BLaER1 treated with 17β-estradiol and CSF1 and Interleukin-3, amounts not matched to agents 10 nM and 100 nM (cell line): Measurements from ENCODE around the gene COPZ2.
"Not testable (repeated sequence)": the region's sequence is repeated elsewhere in the genome, so short reads cannot be mapped to it uniquely, and the experiment has no call there.

ENCODE experiments used
- H3K27ac ChIP-seq, 11 experiments: shearing (Covaris generic); formaldehyde crosslinking; 2 replicates each; pipeline ENCODE4 v1.8.1; 2022
- H3K27me3 ChIP-seq, 11 experiments: shearing (Covaris generic); formaldehyde crosslinking; 2 replicates each; pipeline ENCODE4 v1.8.1; 2022
- H3K36me3 ChIP-seq, 11 experiments: shearing (Covaris generic); formaldehyde crosslinking; 2 replicates each; pipeline ENCODE4 v1.8.1; 2022
- H3K4me1 ChIP-seq, 10 experiments: shearing (Covaris generic); formaldehyde crosslinking; 2 replicates each; pipeline ENCODE4 v1.8.1; 2022
- H3K4me2 ChIP-seq, 11 experiments: shearing (Covaris generic); formaldehyde crosslinking; 2 replicates each; pipeline ENCODE4 v1.8.1; 2022
- H3K4me3 ChIP-seq, 10 experiments: shearing (Covaris generic); formaldehyde crosslinking; 2 replicates each; pipeline ENCODE4 v1.8.1; 2022
- H3K9ac ChIP-seq, 11 experiments: shearing (Covaris generic); formaldehyde crosslinking; 2 replicates each; pipeline ENCODE4 v1.8.1; 2022
- H3K9me3 ChIP-seq, 11 experiments: shearing (Covaris generic); formaldehyde crosslinking; replicated peaks in 1 of 11; 2 replicates each; pipeline ENCODE4 v1.8.1; 2022
- H4K20me1 ChIP-seq, 11 experiments: shearing (Covaris generic); formaldehyde crosslinking; 2 replicates each; pipeline ENCODE4 v1.8.1; 2022
- Cebpa-rat ChIP-seq, 11 experiments: shearing (Covaris generic); IDR thresholded peaks; 2 replicates each; pipeline ENCODE4 v1.8.1; 2022

The COPZ2 gene

GRCh38 chr17:48037036-48037837, at the start of gene COPZ2:
TSS of gene COPZ2 (minus strand) at chr17:48037797. CDS start at chr17:48037777, 20 bp downstream.
- H3K36me3 ChIP-seq: no peaks in the 10 kb centered on the region
- peak within 1 kb of the TSS; percentile 34 to 68 (median 54) for H3K4me3 ChIP-seq
- peaks cover 0 to 24% (median 12%) of the 10 kb centered on the region in 11 experiments; a peak in 11 of 22 replicates for H4K20me1 ChIP-seq
- H3K27ac ChIP-seq: no peak within 1 kb of the TSS; a peak in 1 of 22 replicates
- no peaks in the 10 kb centered on the region for H3K9me3 ChIP-seq
- H3K27me3 ChIP-seq: peaks cover 55 to 89% (median 81%) of the 10 kb centered on the region in 11 experiments
- TF ChIP-seq Cebpa-rat (IDR thresholded peaks at IDR 0.05): no peak
- peak within 1 kb of the TSS in 7 of 11 experiments; percentile 40 to 76 (median 60); a peak in 12 of 22 replicates for H3K9ac ChIP-seq
- H3K4me1 ChIP-seq: peaks cover 0 to 10% (median 8%) of the 10 kb centered on the region in 10 experiments; a peak in 16 of 20 replicates
- peak within 1 kb of the TSS; percentile 65 to 97 (median 82) for H3K4me2 ChIP-seq

GRCh38 chr17:48084932-48085331, 47.3 kb upstream of the COPZ2 start:
- no peak overlapping the region for H3K4me2 ChIP-seq

DNA sequence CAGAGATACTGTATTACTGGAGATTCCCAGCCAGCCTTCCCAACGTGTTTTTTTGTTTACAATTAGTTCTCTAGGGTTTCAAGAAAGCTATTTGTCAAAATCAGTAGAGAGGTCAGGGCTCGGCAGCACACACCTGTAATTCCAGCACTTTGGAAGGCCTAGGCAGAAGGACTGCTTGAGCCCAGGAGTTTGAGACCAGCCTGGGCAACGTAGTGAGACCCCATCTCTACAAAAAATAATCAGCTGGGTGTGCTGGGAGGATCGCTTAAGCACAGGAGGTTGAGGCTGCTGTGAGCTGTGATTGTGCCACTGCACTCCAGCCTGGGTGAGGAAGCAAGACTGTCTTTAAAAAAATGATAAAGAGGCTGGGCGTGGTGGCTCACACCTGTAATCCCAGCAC, 44.3 kb upstream of the COPZ2 start:
- peaks cover 56 to 100% (median 94%) of the 10 kb centered on the region in 11 experiments; a peak in 21 of 22 replicates for H4K20me1 ChIP-seq
- peaks cover 4 to 13% (median 12%) of the 10 kb centered on the region in 10 experiments; a peak in 16 of 20 replicates for H3K4me1 ChIP-seq
- no peak overlapping the region for H3K4me3 ChIP-seq
- no peak overlapping the region for H3K9ac ChIP-seq
- H3K4me2 ChIP-seq: no peak overlapping the region
- no peak for TF ChIP-seq Cebpa-rat (IDR thresholded peaks at IDR 0.05)
- no peaks in the 10 kb centered on the region for H3K9me3 ChIP-seq
- H3K36me3 ChIP-seq: peaks cover under 1 to 36% (median 18%) of the 10 kb centered on the region in 11 experiments; a peak in 20 of 22 replicates
- H3K27me3 ChIP-seq: no peaks in the 10 kb centered on the region
- H3K27ac ChIP-seq: no peak overlapping the region

More at GRCh38 chr17:48084932-48085331, 47.3 kb upstream of the COPZ2 start:
- no peak for TF ChIP-seq Cebpa-rat (IDR thresholded peaks at IDR 0.05)
- Histone ChIP-seq H3K9me3 (no peaks in the 10 kb centered on the region), H3K4me3 (no peak overlapping the region), H3K27me3 (no peaks in the 10 kb centered on the region), H3K9ac (peak overlapping the region in 1 of 11 experiments; percentile 31; a peak in 1 of 22 replicates), H3K27ac (no peak overlapping the region), H4K20me1 (peaks cover 66 to 100% (median 93%) of the 10 kb centered on the region in 11 experiments; a peak in 21 of 22 replicates), H3K4me1 (peaks cover 0 to 13% (median 12%) of the 10 kb centered on the region in 10 experiments; a peak in 15 of 20 replicates), H3K36me3 (peaks cover 5 to 25% (median 17%) of the 10 kb centered on the region in 11 experiments; a peak in 14 of 22 replicates)

DNA sequence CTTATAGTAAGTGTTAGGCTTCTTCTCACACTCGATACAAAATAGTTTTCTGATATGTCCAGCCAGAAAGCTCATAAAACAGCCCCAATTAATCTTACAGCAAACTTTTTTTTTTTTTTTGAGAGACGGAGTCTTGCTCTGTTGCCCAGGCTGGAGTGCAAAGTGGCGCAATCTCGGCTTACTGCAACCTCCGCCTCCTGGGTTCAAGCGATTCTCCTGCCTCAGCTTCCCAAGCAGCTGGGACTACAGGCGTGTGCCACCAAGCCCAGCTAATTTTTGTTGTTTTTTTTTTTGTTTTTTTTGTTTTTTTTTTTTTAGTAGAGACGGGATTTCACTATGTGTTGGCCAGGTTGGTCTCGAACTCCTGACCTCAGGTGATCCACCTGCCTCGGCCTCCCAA, 39.6 kb upstream of the COPZ2 start:
- H3K27ac ChIP-seq, H3K4me2 ChIP-seq, H3K9ac ChIP-seq, H3K4me1 ChIP-seq, H3K9me3 ChIP-seq, H3K4me3 ChIP-seq, H3K27me3 ChIP-seq: not testable (repeated sequence)
- Histone ChIP-seq H3K36me3 (peaks cover 38 to 72% (median 56%) of the 10 kb centered on the region in 11 experiments), H4K20me1 (peaks cover 31 to 95% (median 72%) of the 10 kb centered on the region in 11 experiments; a peak in 21 of 22 replicates)

GRCh38 chr17:48074322-48075081, 36.9 kb upstream of the COPZ2 start:
- H3K27me3 ChIP-seq: no peaks in the 10 kb centered on the region
- no peak overlapping the region for H3K4me3 ChIP-seq
- peaks cover 9 to 76% (median 58%) of the 10 kb centered on the region in 11 experiments; a peak in 20 of 22 replicates for H4K20me1 ChIP-seq
- H3K4me2 ChIP-seq: no peak overlapping the region
- H3K9ac ChIP-seq: no peak overlapping the region
- no peak overlapping the region for H3K27ac ChIP-seq
- no peaks in the 10 kb centered on the region for H3K9me3 ChIP-seq
- peaks cover 0 to 5% (median 0%) of the 10 kb centered on the region in 10 experiments; a peak in 3 of 20 replicates for H3K4me1 ChIP-seq
- peaks cover 60 to 94% (median 81%) of the 10 kb centered on the region in 11 experiments for H3K36me3 ChIP-seq
- TF ChIP-seq Cebpa-rat (IDR thresholded peaks at IDR 0.05): no peak

- H3K27me3 ChIP-seq, H3K4me2 ChIP-seq, H3K4me1 ChIP-seq, H3K9me3 ChIP-seq, H3K9ac ChIP-seq, H3K4me3 ChIP-seq, H3K27ac ChIP-seq: not testable (repeated sequence)
- H4K20me1 ChIP-seq: peaks cover under 1 to 71% (median 49%) of the 10 kb centered on the region in 11 experiments; a peak in 19 of 22 replicates
- H3K36me3 ChIP-seq: peaks cover 69 to 94% (median 86%) of the 10 kb centered on the region in 11 experiments
These were observed 36.0 kb upstream of the COPZ2 start for GRCh38 chr17:48073566-48074094.

GRCh38 chr17:48072811-48073210, 35.2 kb upstream of the COPZ2 start:
- H3K27me3 ChIP-seq, H3K4me3 ChIP-seq, H3K9ac ChIP-seq, H3K9me3 ChIP-seq, H3K27ac ChIP-seq, H3K4me1 ChIP-seq, H3K4me2 ChIP-seq: not testable (repeated sequence)
- peaks cover 77 to 100% (median 92%) of the 10 kb centered on the region in 11 experiments for H3K36me3 ChIP-seq
- H4K20me1 ChIP-seq: peaks cover 0 to 69% (median 49%) of the 10 kb centered on the region in 11 experiments; a peak in 20 of 22 replicates

DNA sequence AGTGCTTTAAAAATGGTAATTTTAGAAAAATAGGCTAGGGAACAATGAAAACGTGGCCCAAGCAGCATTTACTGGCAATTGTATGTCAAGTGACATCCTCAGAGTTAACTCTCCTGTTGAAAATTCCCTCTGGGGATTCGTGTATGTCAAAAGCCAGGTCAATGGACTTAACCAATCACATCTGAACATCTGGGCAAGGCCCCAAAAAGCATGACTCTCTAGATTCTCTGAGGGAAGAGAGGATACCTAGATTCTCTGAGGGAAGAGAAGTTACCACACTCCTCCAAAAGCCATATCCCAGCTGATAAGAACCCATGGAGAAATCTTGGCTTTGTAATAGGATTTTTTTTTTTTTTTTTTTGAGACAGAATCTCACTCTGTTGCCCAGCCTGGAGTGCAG, 34.1 kb upstream of the COPZ2 start:
- Histone ChIP-seq H3K4me2 (no peak overlapping the region), H3K4me1 (no peaks in the 10 kb centered on the region), H3K9ac (no peak overlapping the region), H4K20me1 (peaks cover 7 to 69% (median 48%) of the 10 kb centered on the region in 11 experiments; a peak in 21 of 22 replicates), H3K4me3 (no peak overlapping the region), H3K27ac (no peak overlapping the region), H3K9me3 (no peaks in the 10 kb centered on the region), H3K36me3 (peaks cover 86 to 100% (median 97%) of the 10 kb centered on the region in 11 experiments), H3K27me3 (no peaks in the 10 kb centered on the region)
- TF ChIP-seq Cebpa-rat (IDR thresholded peaks at IDR 0.05): no peak

DNA sequence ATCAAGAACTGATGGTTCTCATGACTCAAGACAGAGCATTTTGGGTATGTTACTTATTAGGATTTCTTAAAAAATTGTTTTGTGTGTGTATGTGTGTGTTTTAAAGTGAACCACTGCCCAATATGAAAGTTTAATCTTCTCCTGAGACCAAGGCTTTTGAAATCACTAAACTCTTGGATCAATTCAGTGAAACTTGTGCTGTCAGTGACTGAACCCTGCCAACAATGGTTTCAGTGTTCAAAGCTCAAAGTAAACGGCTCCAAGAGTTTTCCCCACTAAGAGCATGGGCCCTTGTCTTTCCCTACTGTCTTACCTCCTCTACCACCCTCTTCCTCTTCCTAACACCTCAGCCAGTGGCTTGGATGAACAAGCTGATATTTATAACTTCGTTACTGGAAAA, 32.6 kb upstream of the COPZ2 start:
- H3K36me3 ChIP-seq: peaks cover 86 to 100% (median 97%) of the 10 kb centered on the region in 11 experiments
- no peaks in the 10 kb centered on the region for H3K9me3 ChIP-seq
- H3K27me3 ChIP-seq: no peaks in the 10 kb centered on the region
- peaks cover 13 to 69% (median 53%) of the 10 kb centered on the region in 11 experiments; a peak in 20 of 22 replicates for H4K20me1 ChIP-seq
- no peak for TF ChIP-seq Cebpa-rat (IDR thresholded peaks at IDR 0.05)
- no peak overlapping the region for H3K9ac ChIP-seq
- no peak overlapping the region for H3K27ac ChIP-seq
- no peak overlapping the region for H3K4me2 ChIP-seq
- no peak overlapping the region for H3K4me3 ChIP-seq
- H3K4me1 ChIP-seq: no peaks in the 10 kb centered on the region
